Left renal pelvis (tissue), 4 donors: Measurements from ENCODE around the gene PLCXD1. TPM values are rescaled to one million over a fixed set of nuclear protein-coding genes. Genes with fewer than 3 reads are reported as not detected.
"Not testable (repeated sequence)": the region's sequence is repeated elsewhere in the genome, so short reads cannot be mapped to it uniquely, and the experiment has no call there.

Experiments used
- DNase-seq, 4 donors: peaks; one replicate each; pipeline ENCODE4 v3.0.0-alpha.2; 2013; ENCODE audit warnings: low read depth in 4 of 4, low spot score in 3 of 4
- polyA plus RNA-seq, 4 donors: library from polyadenylated mRNA; unstranded; fragments of 120-200 nt; gene quantifications; one replicate each; pipeline ENCODE4 v1.2.1, GENCODE V29; 2013; ENCODE audit not compliant: insufficient read length in 4 of 4

PLCXD1 gene
- polyA plus RNA-seq, 4 donors: 20.7 to 35.9 (median 22.6) TPM

DNA sequence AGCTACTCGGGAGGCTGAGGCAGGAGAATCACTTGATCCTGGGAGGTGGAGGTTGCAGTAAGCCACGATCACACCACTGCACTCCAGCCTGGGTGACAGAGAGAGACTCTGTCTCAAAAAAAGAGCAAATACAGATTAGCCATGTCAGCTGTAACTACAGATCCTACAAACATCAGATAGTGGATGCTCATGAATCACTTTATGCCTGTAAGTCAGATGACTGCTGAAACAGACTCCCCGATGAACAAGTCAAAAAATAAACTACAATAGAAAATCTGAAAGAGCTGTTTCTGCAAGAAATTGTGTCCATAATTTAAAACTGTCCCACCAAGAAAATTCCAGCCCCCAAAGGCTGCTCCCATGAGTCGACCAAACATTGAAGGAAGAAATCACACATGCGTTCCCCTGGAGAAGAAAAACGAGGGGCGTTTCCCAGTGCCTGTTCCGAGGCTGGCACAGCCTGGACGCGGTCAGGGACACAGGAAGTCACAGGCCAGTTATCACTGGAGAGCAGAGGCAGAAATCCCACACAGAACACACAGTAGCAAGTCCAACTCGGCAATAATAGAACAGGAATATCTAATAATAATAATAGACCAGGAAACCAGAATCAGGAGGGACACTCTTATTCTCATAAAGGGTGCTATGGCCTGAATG is 67.4 kb downstream of the PLCXD1 start:
- DNase-seq: no peak

DNA sequence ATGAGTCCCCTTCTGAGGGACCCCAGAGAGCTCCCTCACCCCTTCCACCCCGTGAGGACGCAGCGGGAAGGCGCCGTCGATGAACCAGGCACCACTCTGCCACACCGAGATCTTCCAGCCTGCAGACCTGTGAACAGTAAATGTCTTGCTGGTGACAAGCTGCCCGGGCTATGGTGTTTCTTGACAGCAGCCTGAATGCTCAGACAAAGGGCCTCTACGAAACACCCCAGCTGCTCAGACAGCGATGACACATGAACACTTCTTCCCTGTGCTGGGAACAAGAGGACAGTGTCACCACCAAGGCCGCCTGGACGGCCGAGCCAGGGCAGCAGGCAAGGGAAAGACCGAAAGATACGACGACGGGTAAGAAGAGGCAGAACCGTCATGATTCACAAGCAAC is 68.0 kb downstream of the PLCXD1 start:
- no peak for DNase-seq

DNA sequence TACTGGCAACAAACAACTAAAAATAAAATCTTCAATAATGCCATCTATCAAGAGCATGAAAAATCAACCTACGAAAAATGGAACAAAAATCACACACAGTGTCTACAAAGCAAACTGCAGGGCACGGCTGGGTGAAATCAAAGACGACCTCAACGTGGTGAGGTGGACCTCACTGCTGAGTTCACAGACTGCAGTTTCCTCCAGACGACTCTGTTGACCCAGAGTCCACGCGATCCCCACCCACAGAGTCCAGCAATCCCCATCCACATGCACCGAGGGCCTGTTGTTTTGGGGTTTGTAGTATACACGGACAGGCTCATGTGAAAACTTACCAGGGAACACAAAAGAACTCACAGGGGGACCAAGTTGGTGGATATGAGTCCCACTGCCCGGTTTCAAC is 68.5 kb downstream of the PLCXD1 start:
- DNase-seq: no peak

DNA sequence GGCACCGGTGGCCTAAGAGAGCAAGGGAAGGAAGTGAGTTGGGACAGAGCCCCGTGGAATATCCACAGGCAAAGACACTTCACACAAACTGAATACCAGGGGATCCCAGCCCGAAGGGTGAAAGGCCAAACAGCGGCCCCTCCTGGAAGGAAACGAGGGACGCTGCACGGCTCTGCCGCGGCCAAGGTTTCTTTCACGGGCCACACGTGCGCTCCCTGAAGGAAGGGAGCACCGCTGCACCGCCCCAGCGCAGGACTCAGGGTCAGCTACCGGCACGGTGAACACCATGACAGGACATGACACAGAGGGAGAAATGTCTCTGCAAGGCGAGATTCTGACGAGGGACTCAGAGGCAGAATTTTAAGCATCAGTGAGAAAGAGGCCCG is 69.0 kb downstream of the PLCXD1 start:
- no peak for DNase-seq

DNA sequence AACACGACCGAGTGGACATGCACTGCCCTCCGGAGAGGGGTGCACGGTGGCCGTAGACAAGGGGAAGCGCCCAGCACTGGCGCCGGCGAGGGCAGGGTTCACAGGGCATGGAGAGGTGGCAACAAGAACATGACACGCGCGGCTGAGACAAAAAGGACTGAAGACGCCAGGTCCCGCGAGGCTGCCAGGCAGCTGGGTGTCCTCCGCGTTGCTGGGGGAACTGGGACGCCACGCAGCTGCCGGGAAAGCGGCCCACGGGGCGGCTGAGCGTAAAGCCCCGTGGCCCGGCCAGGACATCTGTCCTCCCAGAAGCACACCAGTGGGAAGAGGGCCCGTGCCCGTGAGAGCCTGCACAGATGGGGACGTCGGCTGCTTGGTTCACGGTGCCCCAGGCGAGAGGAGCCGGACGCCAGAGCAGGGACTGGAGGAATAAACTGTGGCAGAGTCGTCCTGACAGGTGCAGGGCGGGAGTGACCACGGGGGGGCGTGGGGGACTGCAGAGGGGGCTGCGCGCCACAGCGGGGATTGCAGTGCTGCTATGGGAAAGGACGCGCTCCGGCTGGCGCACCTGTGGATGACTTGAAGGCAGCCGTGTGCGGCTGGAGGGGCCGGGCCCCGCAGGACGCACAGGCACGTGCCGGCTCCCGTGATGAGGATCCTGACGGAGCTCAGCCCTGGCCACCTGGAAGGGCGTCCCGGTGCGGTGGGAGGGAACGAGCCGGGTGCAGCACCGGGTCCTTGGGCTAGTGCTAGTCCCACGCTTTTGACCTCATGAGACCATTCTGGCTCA is 69.5 kb downstream of the PLCXD1 start:
- no peak for DNase-seq

DNA sequence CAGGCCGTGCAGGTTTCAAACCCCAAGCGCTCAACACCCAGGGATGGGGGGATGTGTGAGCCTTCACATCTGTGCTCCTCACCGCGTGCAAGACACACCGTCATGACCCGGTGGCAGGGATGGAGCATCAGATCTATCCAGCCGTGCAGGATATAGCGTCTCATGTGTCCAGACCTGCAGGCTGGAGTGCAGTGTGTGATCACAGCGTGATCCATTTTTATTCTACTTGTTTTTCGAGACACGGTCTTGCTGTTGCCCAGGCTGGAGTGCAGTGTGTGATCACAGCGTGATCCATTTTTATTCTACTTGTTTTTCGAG is 70.1 kb downstream of the PLCXD1 start:
- DNase-seq: not testable (repeated sequence)

DNA sequence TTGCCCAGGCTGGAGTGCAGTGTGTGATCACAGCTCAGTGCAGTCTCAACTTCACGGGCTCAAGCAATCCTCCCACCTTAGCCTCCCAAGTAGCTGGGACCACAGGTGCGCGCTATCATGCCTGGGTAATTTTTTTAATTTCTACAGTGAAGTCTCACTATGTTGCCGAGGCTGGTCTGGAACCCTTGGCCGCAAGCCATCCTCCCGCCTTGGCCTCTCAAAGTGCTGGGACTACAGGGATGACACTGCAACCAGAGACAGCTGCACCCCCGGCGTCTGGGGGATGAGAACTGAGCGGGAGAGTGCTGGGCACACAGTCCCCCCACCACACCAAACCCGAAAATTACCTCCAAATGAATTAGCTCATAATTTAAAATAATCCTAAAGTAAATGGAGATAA is 70.6 kb downstream of the PLCXD1 start:
- no peak for DNase-seq

DNA sequence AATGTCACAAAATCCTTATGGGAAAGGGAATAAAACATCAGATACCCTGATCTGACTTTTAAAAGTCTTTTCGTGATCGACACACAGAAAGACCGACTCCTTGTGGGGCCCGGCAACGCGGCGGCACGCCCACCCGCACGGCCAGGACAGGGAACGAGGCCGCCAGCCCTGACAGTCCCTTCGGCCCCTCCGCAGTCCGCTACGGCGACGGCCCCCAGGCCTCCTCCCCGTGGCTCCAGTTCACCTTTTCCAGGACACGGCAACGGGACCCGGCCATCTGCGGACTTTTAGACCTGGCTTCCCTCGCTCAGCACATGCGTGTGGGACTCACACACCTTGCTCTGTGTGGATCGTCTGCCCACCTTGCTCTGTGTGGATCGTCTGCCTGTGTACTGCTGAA is 71.0 kb downstream of the PLCXD1 start:
- DNase-seq: no peak

DNA sequence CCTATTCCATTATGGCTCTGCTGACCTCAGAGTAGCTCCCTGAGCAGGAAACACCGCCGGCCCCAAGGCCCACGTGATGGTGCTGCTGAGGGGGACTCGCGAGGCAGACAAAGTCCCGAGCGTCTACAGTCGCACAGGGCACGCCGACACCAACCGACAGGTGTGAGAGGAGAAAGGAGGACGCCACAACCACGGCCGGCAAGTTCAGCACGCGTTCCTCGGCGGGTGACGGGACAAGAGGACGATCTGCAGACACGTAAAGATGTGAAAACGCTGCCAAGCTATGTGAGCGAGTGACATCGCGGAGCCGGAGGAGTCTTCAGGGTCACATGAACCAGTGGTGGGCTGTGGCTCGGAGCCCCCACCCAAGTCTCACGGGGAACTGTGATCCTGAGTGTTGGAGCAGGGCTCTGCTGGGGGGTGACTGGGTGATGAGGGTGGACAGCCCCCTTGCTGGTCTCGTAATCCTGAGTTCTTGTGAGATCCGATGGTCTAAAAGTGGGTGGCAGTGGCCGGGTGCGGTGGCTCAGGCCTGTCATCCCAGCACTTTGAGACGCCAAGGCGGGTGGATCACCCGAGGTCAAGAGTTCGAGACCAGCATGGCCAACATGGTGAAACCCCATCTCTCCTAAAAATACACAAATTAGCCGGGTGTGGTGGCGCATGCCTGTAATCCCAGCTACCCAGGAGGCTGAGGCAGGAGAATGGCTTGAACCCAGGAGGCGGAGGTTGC is 71.6 kb downstream of the PLCXD1 start:
- no peak for DNase-seq

Other genes starting within 250 kb of the PLCXD1 start
- gene GTPBP6, start 37.4 kb downstream of the PLCXD1 start, polyA plus RNA-seq: 10 to 100 TPM; 34.7 to 68.3 (median 42.6) TPM
- 10 to 100 TPM; 16.6 to 37.3 (median 23.2) TPM for gene PPP2R3B, start 105.5 kb downstream of the PLCXD1 start, polyA plus RNA-seq